NCI-H226 (cell line): Measurements from ENCODE around the gene SPOCK1.

Experiments used
- DNase-seq: peaks from one replicate; pipeline ENCODE4 v3.0.0-alpha.2; 2015

The SPOCK1 gene

GRCh38 chr5:137439645-137440044 is 59.5 kb downstream of the SPOCK1 start:
- DNase-seq = no peak

GRCh38 chr5:137438932-137439331 is 60.2 kb downstream of the SPOCK1 start:
- no peak for DNase-seq

DNA sequence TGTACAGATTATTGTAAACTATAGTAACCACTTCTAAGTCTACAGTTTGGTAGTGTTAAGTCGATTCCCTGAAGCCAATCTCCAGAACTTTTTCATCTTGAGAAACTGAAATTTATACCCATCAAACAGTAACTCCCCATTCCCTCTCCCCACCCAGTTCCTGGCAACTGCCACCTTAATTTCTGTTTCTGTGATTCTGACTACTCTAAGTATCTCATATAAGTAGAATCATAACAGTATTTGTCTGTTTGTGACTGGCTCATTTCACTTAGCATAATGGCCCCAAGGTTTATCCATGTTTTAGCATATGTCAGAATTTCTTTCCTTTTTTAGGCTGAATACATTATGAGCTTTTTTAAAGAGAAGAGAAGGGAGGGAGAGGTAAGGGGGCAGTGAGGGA is 61.4 kb downstream of the SPOCK1 start:
- DNase-seq = no peak

DNA sequence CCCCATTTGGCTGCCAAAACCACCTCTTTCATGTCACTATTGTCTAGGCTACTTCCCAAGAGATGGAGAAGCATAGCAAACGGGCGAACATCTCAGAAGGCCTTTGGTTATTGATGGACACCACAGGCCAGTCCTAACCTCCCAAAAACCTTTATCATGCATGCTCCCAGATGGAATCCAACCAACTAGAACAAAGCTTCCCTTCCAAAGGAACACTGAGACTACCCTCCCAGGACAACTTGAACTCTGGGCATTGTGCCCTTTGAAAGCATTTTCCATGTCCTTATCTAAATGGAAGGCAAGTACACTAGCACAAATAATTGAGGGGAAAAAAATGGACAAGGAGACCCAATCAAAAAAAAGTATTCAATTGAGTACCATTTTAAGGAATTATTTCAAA is 65.6 kb downstream of the SPOCK1 start:
- no peak for DNase-seq

DNA sequence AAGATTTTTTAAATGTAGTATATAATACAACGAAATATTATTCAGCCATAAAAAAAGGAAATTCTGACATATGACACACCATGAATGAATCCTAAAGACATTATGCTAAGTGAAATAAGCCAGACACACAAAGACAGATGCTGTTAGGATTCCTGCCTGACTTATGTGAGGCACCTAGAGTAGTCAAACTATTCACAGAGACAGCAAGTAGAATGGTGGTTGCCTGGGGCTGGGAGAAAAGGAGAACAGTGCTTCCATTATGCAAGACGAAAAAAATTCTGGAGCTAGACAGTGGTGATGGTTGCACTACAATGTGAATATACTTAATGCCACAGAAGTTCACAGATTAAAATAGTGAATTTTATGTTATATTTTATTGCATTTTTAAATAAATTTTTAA is 66.8 kb downstream of the SPOCK1 start:
- no peak for DNase-seq

- DNase-seq = no peak
Observed at GRCh38 chr5:137431051-137431450, 68.1 kb downstream of the SPOCK1 start.

DNA sequence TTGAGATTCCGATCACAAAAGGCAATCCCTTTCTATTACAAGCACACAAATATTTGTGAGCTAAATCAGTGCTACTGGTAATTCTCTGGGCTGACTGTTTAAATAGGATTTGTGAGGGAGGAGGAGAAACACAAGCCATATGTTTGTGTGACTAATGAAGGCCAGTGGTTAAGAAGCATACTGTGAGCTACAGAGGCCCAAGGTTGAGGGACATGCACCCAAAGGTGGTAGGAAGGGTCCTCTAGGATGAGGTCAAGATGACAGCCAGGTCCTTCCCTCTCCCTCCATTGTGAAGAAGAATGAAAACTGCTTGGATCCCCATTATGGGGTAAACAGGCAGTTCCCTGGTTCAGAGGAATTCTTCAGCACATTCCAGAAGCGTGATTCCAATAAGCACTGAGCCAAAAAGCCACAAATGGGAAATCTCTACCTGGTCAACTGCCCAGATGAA is 83.9 kb downstream of the SPOCK1 start:
- peak; percentile 56 for DNase-seq

GRCh38 chr5:137414112-137414755 is 84.9 kb downstream of the SPOCK1 start:
- DNase-seq = no peak

GRCh38 chr5:137412136-137412535 is 87.0 kb downstream of the SPOCK1 start:
- no peak for DNase-seq

DNA sequence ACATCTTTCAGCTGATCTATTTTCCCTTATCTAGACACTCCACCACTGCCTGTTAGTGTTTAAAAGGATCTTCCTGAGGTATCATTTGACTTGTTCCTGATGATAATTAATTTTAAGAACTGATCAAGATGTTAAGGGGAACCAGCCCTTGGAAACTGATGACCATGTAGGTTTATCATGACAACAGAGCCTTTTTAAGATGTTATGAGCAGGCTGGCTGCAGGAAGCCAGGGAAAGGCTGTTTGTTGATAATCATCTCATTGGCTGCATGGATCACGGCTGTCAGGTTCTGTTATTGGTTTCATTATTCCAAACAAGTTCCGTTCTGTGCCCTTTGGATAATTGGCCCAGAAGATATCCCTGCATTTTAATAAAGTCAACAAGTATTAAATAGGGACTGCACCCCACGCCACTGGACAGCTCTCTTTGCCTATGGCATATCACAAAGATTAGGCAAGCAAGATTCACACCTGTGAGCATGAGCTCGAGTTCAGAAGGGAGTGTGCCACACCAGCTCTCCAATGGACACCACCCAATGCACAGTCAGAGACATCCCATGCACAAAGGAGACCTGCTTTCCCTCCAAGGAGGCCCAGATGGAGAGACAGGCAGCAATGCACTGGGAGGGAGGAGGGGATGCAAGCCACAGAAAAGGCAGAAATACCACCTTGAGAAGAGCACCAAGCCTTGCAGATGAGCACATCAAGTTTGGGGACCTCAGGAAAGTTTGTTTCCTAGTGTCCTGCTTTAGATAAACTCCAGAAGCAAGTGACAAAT is 88.7 kb downstream of the SPOCK1 start:
- no peak for DNase-seq

DNA sequence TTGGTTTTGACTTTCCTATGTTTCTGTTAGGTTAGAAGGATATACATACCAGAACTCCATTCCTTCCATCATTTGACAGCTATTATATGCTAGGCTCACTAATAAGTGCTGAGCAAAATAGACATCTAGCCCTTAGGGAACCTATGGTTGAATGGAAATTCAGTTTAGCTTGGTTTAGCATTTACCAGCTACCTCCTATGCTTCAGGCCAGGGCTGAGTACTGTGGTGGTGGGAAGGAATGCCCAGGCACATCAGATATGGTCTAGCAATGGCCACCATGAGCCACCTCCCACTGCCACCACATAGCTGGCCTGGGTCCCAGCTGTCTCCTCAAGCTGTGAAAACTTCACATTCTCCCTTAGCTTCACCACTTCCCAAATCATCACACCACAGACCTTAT is 89.4 kb downstream of the SPOCK1 start:
- DNase-seq = no peak

DNA sequence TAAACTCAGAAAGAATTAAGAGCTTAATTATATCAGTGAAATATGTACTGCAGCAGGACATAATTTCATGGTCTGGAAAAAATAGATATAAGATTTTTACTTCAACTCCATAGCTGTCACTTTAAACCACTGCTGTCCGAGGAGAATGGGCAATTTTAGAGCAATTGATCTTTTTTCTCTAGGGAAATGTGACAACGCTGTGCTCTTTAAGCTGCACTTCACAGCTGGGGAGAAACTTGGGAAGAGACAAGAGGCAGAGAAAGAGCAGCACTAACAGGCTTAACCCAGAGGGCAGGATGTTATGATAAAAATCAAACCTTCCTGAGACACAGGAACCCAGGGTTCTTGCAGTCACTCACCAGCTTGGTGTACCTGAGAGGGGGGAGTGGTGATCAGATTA is 92.0 kb downstream of the SPOCK1 start:
- no peak for DNase-seq

DNA sequence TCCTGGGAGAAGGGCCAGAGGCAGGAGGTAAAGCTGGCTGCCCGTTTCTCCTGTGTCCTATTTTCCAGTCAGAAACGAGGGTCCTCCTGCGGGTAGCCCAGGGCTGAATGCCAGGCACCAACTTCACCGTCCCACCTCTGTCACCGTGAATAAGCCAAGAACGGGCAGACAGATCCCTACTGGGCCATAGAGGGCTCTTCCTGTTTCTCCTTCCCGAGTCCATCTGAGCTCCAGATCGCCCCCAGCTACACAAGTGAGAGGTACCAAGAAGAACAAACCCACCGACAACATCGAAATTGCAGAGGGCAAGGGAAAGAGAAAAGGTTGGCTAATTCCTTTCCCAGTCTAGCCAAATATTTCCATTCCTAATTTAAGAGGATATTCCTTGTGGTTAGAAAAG is 93.7 kb downstream of the SPOCK1 start:
- DNase-seq = no peak

DNA sequence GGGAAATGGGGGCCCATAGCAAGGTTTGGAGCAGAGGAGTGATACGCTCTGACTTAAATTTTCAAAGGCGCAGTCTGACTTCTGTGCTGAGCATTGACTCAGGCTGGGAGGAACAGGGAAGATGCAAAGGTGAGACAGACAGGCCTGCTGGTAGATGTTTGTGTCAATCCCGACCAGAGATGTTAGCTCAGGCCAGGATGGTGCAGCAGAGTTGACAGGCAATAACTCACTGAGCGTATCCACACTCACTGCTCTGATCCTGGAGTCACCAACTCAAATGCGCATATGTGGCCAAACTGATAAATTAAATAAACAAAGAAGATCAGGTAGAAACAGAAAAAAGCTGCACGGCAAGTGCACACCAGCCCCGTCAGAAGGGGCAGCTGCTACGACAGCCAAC is 95.3 kb downstream of the SPOCK1 start:
- no peak for DNase-seq

GRCh38 chr5:137402436-137403187 is 96.5 kb downstream of the SPOCK1 start:
- DNase-seq = no peak

DNA sequence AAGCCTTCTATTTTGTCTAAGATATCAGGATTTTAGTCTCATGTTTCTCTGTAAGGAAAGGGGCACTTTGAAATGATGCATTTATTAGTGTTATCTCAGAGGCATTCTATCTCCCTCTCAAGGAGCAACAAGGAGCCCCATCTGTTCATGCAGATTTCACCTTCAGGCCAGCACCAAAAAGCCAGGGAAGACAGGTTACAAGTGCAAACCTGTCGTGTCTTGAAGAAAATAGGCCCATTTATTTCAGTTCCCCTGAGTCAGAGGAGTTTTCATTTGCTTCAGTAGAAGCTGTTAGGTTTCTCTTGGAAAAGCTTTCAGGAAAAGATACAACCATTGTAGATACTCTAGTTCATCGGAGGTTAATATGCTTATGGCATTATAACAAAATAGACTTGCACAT is 97.2 kb downstream of the SPOCK1 start:
- DNase-seq = no peak

DNA sequence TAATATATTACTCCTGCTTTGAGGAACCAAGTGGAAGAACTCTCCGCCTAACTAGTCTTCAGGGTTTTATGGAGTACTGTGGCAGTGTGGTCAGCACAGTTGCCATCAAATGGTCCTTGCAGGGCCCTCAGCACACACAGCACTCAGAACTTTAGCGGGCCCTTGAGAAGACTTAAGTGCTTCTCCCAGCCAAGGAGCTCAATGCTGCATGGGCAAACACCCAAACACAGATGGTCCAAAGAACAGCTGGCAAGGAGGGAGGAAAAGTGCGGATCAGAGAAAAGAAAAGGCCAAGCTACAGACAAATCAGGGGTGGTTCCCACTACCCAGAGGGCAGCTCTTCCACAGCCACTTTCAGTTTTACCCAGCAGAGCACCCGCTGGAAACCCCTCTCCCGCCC is 98.6 kb downstream of the SPOCK1 start:
- DNase-seq = no peak

GRCh38 chr5:137399911-137400310 is 99.2 kb downstream of the SPOCK1 start:
- DNase-seq = no peak

GRCh38 chr5:137398751-137399150 is 100.4 kb downstream of the SPOCK1 start:
- DNase-seq = no peak

DNA sequence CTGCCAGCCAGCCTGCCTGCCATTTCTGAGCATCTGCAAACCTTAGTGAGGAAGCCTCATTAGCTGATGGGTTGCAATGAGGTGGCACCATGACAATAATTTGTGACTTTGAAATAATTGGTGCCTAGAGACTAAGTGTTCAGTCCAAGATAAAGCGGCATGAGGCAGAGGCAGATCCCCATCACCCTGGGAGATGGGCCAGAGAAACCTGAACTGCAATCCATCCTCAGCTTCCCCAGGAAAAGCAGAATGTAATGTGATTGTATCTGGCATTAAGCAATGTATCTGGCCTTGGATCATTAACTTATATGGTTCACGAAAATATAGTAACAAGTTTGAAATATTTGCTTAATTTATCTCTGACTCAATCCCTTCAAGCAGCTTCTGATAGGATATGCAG is 101.0 kb downstream of the SPOCK1 start:
- no peak for DNase-seq

DNA sequence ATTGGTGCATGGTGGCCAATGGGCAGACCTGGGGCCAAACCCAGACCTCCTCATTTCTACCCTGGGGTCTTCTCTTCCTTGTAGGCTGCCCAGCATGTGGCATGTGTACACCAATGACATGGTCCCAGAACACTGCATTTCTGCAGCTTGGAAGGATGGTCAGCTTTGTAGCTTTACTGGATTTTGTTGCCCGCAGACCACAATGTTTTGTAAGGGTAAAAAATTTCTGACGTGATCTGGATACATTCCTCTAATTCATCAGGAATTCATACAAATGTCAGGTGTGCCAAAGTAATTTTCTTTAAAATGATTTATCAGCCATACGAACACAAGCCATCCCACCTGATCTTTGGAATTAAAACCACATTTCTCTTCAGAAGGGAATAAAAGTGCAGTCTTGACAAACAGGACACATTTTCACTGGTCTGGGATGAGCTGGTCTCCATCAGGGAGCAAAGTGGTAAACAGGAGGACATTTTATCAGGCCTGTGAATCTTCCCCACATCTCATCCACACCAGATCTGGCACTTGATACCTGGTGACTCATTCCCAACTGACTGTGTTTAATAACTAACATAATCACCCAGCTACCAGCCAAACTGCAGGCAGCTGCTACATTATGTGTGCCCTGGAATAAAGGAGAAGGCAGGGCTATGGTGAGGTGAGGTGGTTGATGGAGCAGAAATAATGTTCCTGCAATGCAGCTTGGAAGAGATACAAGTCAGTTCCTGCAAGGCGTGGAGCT is 103.9 kb downstream of the SPOCK1 start:
- no peak for DNase-seq

- DNase-seq = no peak
Observed at GRCh38 chr5:137394380-137394779, 104.7 kb downstream of the SPOCK1 start.
